Inflammatory macrophage treated with lipopolysaccharide for 4 hours (primary cell): ENCODE data around the gene LRRC4C.
"Not testable (repeated sequence)": the region's sequence is repeated elsewhere in the genome, so short reads cannot be mapped to it uniquely, and the experiment has no call there.

Source experiments
- DNase-seq: peaks from one replicate; pipeline ENCODE4 v3.0.0-alpha.2; 2020

Gene LRRC4C

DNA sequence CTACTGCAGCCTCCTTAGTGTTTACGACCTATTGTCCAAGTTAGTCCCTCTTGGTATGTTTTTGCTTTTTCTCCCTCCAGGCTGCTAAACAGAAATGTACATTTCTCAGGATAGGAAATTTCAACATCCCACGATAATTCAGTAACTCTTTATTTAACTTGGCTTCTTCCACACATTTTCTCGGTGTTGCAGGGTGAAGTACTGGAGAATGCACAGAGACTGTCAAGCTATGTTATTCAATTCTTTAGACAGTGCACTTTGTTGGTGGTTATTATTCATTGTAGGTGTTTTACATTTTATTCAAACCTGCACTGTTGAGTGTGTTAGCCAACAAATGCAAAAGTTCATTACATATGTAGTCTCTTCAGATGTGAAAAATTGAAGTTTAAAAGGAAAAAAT is 839.8 kb downstream of the LRRC4C start:
- no peak for DNase-seq

GRCh38 chr11:40606800-40607199 is 852.7 kb downstream of the LRRC4C start:
- no peak for DNase-seq

GRCh38 chr11:40602866-40603552 is 856.4 kb downstream of the LRRC4C start:
- no peak for DNase-seq

DNA sequence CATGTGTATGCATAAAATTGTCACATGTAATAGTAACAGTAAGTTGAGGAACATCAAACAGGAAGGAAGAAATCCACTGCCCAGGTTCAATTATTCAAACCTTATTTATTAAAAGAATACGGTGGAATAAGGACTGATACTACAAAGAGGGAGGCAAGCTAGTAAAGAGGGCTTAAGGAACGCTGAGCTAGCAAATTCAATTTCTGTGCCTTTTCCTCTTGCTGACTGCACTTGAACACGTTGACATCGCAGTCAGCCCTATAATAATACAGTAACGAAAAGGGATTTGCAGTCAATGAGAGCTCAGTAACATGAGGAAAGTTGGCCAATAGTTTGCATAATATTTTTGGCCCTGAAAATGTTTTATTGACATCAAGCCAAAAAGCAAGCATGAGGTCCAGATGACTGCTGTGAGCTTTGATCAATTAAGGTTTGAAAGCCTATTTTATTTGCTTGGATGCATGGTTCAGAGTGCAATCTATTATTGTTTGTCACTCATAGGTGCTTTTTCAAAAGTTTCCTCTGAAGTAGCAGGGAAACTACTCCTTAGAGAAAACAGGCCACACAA is 861.8 kb downstream of the LRRC4C start:
- no peak for DNase-seq

- DNase-seq: no peak
Observed at GRCh38 chr11:40573254-40573891, 886.1 kb downstream of the LRRC4C start.

GRCh38 chr11:40569947-40570531 is 889.4 kb downstream of the LRRC4C start:
- no peak for DNase-seq

GRCh38 chr11:40567392-40567791 is 892.1 kb downstream of the LRRC4C start:
- DNase-seq: no peak

DNA sequence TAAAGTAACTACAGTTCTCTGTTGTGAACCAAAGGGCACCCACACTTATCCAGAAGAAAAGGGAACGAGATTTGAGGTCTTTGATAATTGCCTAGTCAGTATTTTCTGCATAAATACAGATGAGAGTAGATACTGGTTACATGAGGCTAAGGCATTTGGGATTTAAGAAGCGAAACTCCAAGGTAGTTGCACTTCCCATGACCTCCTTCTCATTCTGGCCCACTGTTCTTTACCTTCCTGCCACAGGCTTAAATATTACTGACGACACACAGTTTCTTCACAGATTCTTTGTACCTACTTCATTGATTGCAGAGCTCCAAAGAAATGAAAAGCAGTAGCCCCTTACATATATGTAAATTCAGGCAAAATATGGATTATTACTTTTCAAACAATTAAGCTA is 915.3 kb downstream of the LRRC4C start:
- DNase-seq: no peak

DNA sequence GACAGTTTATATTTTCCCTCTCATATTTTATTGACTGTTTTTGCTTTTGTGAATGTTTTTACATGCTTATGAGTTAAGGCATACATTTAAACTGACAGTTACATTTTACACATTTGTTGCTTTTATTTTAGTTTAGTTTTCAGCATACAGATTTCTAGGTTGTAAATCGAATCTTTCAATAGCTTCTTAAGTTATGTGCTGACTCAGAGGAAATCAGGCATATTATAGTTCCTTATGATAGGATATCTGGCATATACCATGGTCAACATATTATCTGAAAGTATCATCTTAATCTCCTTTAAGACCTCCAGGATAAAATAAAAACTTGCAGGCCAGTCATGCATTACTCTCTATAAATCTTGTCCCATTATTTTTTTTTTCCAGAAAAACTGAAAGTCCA is 916.6 kb downstream of the LRRC4C start:
- no peak for DNase-seq

DNA sequence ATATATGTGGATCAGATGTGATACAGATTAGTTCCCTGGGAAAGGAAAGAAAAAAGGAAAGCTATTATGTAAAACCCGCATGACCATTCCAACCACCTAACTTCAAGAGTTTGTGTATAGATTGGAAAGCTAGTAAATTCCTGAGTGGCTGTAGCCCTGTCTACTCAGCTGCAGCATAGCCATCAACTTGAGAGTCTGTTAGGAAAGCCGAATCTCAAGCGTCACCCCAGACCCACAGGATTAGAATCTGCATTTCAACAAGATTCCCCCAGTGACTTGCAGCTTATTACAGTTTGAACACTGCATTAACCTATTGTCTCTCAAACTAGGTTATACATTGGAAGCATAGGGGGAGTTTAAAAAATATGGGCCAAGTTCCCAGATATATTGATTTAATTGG is 921.7 kb downstream of the LRRC4C start:
- DNase-seq: no peak

DNA sequence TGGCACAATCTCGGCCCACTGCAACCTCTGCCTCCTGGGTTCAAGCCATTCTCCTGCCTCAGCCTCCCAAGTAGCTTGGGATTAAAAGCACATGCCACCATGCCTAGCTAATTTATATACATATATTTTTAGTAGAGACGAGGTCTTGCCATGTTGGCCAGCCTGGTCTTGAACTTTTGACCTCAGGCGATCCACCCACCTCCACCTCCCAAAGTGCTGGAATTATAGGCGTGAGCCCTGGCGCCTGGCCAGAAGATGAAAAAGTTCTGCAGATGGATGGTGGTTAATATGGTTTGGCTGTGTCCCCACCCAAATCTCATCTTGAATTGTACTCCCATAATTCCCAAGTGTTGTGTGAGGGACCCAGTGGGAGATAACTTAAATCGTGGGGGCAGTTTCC is 937.4 kb downstream of the LRRC4C start:
- DNase-seq: not testable (repeated sequence)

GRCh38 chr11:40517122-40517521 is 942.3 kb downstream of the LRRC4C start:
- DNase-seq: no peak

DNA sequence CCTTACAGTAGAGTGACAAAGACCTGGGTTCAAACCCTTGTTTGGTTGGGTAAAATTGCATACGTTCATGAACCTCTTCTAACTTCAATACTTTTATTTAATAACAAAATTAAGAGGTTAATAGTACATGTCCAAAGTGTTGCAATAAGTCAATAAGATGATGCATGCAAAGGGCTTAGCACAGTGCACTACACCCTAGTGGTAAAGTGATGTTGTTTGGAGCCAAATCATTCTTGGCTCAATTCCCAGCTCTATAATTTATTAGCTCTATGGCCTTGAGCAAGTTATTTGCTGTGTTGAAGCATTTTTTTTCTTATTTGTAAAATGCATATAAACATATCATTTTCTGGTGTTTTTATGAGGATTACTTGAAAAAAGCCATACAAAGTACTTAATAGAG is 945.3 kb downstream of the LRRC4C start:
- no peak for DNase-seq

- DNase-seq: no peak
Observed at GRCh38 chr11:40513281-40513680, 946.2 kb downstream of the LRRC4C start.

DNA sequence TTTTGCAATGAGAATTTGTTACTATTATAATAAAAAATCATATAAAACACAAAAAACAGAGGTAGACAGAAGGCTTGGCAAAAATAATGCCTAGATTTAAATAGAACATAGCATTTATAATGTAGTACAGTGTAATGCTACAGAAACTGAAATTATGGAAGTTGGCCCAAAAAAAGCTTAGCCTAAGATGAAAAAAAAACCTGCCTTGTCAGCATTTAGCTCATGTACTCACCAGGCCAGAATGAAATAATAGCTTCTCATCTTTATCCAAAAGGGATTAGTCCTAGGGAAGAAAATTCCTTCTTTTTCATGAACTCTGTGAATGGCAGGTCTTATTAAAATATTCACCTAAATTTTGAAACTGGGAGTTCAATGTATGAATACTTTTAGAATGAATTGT is 951.1 kb downstream of the LRRC4C start:
- DNase-seq: no peak

DNA sequence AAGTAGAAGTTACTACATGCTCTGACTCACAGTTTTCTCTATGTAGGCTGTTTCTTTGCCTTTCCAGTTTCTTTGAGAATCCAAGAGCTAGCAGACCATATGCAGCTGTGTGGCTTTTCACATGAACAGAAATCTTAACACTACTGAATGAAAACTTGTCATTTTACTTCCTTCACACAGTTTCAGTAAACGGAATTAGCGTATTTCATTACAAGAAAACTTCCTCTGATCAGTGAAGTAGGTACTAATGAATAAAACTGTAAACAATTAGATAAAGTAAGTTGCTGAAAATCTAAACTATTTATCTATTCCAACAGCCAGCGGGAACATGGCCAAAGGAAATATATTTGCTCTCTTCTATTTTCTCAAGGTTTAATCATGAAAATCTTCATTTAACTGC is 953.2 kb downstream of the LRRC4C start:
- no peak for DNase-seq

DNA sequence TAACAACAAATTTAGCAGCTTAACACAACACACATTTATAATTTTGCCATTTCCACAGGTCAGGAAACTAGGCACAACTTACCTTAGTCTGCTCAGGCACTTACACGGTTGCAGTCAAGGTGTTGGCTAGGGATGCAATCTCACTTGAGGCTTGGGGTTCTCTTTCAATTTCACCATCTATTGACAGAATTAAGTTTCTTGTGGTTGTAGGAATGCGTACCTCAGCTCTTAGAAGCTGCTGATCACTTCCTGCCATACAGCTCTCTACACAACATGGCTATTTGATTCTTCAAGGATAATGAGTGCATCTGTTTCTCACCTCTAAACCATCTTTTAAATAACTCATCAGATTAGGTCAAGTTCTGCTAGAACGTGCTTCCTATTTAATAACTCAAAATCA is 968.1 kb downstream of the LRRC4C start:
- DNase-seq: no peak

DNA sequence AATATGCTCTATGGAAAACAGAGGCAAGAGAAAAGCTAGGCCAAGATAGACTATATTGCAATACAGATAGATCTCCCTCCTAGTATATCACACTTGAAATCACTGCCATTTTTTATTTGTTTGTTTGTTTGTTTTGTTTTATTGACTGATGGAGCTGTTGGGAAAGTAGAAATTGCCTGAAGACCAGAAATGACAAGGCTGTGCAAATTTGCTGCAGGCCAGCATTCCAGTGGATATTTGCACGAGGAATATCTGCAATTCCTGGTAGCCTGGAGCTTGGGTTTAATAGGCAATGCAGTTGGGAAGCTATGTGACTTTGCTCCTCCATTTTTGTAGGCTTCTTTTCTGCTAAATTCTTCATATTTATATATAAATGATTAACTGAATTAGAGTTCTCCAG is 991.7 kb downstream of the LRRC4C start:
- DNase-seq: no peak

DNA sequence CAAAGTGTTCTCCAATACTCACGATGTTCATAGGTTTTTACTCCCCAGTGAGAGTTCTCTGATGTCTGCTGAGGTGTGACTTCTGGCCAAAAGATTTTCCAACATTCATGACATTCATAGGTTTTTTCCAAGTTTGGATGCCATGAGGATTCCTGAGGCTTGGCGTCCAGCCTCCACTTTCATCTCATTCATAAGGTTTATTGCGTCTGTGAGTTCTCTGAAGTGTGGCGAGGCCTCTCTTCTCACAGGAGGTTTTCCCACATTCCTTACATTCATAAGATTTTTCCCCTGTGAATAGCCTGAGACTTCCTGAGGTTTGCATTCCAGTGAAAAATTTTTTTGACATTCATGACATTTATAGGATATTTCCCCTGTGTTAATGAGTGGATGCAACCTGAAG is 1014.1 kb downstream of the LRRC4C start:
- DNase-seq: no peak

DNA sequence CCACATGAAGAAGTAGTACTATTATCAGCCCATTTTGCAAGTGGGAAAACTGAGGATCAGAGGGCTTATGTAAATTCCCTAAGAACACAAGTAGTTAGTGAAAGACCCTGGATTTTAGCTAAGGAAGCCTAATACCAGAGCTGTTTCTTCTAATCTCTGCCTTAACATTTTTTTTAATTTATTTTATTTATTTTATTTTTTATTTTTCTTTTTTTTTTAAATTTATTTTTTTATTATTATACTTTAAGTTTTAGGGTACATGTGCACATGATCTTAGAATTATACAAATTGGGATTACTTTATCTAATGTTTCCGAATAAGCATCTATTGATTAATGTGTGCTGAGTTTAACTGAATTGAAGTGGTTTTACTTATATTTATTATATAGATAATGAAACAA is 1015.3 kb downstream of the LRRC4C start:
- no peak for DNase-seq

DNA sequence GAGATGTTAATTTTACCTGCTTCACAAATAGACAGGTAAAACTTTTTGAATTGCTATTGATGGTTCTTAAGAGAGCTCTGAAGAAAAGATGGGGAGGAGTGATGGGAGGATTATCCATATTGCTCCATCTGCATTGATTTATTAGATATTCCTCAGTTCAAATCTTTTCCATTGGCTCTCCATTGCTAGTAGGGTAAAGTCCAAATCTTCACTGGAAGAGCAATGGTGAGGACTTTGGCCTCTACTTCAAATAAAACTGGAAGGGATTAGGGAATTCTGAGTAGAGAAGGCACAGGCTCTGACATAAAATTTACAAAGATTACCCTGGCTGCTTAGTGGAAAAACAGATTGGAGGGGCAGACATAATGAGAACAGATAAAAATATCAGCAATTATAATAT is 1024.1 kb downstream of the LRRC4C start:
- no peak for DNase-seq

DNA sequence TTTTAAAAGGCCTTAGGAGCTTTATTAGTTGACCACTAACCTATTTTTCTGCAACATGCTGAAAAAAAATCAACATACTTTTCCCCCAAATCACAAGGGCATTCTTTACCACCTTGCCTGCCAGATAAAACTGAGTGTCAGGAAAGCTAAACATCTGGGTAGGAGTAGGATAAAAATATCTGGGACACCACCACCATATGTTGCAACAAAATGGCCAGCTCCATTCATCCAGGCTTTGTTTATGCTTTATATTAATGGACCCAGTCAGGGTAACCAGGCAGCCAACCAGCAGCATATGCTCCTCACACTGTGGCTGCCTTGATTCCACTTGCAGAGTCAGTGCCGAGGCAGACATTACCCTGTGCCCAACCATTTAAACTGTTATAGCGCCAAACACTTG is 1024.5 kb downstream of the LRRC4C start:
- no peak for DNase-seq

DNA sequence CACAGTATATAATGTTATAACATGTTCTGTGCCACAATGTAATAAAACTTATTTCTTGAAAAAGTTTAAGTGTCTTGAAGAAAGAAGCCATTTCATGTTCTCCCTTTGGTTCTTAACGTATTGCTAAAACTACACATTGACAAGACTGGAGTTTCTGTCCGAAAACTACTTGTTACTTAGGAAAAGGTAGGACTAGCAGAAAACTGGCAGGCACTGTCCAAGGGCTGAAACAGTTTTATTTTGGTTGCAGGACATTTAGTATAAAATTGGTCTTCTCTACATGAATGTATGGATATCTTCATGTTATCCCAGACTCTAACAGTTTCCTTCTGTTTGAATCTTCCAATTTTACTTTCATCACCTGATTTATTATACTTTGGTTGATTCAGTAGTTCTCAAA is 1027.1 kb downstream of the LRRC4C start:
- no peak for DNase-seq

GRCh38 chr11:40425168-40425567 is 1034.3 kb downstream of the LRRC4C start:
- no peak for DNase-seq
